Fibroblast of upper back skin (primary cell): ENCODE results near the gene HDAC10.

Source experiments
- DNase-seq: peaks from one replicate; pipeline ENCODE4 v3.0.0-alpha.2; 2013

Gene HDAC10

DNA sequence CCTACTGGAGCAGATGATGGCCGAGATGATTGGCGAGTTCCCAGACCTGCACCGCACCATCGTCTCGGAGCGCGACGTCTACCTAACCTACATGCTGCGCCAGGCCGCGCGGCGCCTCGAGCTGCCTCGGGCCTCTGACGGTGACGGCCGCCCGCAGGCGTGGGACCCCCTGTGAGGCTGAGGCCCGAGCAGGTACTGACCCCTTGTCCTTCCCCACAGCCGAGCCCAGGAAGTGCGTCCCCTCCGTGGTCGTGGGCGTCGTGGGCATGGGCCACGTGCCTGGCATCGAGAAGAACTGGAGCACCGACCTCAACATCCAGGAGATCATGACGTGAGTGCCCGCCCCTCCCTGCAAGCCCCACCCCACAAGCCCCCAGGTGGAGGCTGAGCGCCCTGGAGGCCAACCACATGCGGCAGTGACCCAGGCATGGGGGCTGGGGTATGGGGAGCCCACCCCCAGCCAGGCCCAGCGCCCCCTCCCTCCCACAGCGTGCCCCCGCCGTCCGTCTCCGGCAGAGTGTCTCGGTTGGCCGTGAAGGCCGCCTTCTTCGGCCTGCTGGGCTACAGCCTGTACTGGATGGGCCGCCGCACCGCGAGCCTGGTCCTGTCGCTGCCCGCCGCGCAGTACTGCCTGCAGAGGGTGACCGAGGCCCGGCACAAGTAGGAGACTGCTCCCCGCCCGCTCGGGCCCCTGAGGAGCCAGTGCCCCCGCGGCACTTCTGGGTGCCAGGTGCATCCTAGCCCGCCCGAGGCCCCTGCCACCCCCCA lies 53.0 kb downstream of the HDAC10 start:
- no peak for DNase-seq

GRCh38 chr22:50197000-50197800 lies 53.9 kb downstream of the HDAC10 start:
- no peak for DNase-seq

DNA sequence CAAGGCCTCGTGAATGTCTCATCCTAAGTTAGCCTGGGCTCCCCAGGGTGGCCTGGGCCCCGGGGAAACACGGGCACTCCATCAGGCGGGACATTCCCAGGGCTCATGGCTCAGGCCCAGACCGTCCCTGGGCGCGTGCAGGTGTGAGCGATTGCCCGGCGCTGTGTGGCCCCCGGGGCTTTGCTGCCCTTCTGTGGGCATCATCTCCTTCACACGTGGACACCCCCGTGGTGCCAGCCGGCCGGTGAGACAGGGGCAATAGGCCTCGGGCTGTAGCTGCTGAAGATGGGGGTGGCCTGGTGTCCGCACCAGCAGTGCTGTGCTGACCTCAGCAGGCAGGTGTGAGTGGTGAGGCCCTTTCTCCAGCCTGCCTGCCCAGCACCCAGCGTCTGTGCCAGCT lies 54.8 kb downstream of the HDAC10 start:
- no peak for DNase-seq
